DND-41 (cell line): ENCODE measurements around the gene LPAR3.

ENCODE experiments used
- ATAC-seq: fragments of 200-7000 bp; cut with Tn5 transposase; 3 replicates; pipeline ENCODE4 v1.9.1; 2021; ENCODE audit warnings: low read depth; ENCODE audit not compliant: insufficient read depth
- DNase-seq: peaks from one replicate; pipeline ENCODE4 v3.0.0-alpha.2; 2020
- H2AFZ ChIP-seq: 2 replicates; pipeline ENCODE4 v1.6.0; 2012; ENCODE audit warnings: low read depth, low read length
- H3K27ac ChIP-seq: 2 replicates; pipeline ENCODE4 v1.5.1; 2012; ENCODE audit warnings: low read length, inconsistent platforms
- H3K27me3 ChIP-seq: fragments of 200-600 bp; sonication (generic); 2 replicates; pipeline ENCODE4 v1.6.0; 2012; ENCODE audit warnings: low read length, mild to moderate bottlenecking, inconsistent platforms; ENCODE audit not compliant: insufficient read depth, poor library complexity
- H3K36me3 ChIP-seq: 2 replicates; pipeline ENCODE4 v1.5.1; 2012; ENCODE audit warnings: low read length, inconsistent platforms; ENCODE audit not compliant: insufficient read depth
- H3K4me1 ChIP-seq: 2 replicates; pipeline ENCODE4 v1.5.1; 2012; ENCODE audit warnings: mild to moderate bottlenecking, low read length; ENCODE audit not compliant: insufficient read depth
- H3K4me2 ChIP-seq: 2 replicates; pipeline ENCODE4 v1.6.0; 2012; ENCODE audit warnings: mild to moderate bottlenecking, moderate library complexity, low read length, inconsistent platforms; ENCODE audit not compliant: insufficient read depth
- H3K4me3 ChIP-seq, 2 experiments: fragments of 200-600 bp in 1 of 2; shearing (Covaris generic) in 1 of 2; 2 replicates each; pipeline ENCODE4 v1.5.1; 2012 to 2016; ENCODE audit warnings: inconsistent platforms in 2 of 2, low read length in 2 of 2, mild to moderate bottlenecking in 2 of 2, low read depth in 1 of 2, moderate library complexity in 1 of 2
- H3K79me2 ChIP-seq: 2 replicates; pipeline ENCODE4 v1.6.0; 2012; ENCODE audit warnings: low read length, inconsistent platforms; ENCODE audit not compliant: insufficient read depth
- H3K9ac ChIP-seq: 2 replicates; pipeline ENCODE4 v1.6.0; 2012; ENCODE audit warnings: low read depth, mild to moderate bottlenecking, inconsistent platforms, low read length, moderate library complexity
- H3K9me3 ChIP-seq: 2 replicates; pipeline ENCODE4 v1.5.1; 2012; ENCODE audit warnings: low read length, moderate library complexity, mild to moderate bottlenecking, inconsistent platforms; ENCODE audit not compliant: insufficient read depth, severe bottlenecking
- H4K20me1 ChIP-seq: 2 replicates; pipeline ENCODE4 v1.6.0; 2012; ENCODE audit warnings: low read length; ENCODE audit not compliant: insufficient read depth
- CTCF ChIP-seq: IDR thresholded peaks from 2 replicates; pipeline ENCODE4 v1.5.1; 2012; ENCODE audit warnings: borderline replicate concordance, low read length, moderate library complexity, mild to moderate bottlenecking; ENCODE audit not compliant: poor library complexity, severe bottlenecking; ENCODE audit errors: extremely low read depth
- EZH2 ChIP-seq: IDR thresholded peaks from 3 replicates; pipeline ENCODE4 v1.6.1; 2012; ENCODE audit warnings: borderline replicate concordance, low read depth, mild to moderate bottlenecking, moderate library complexity, low read length, inconsistent platforms; ENCODE audit not compliant: severe bottlenecking

LPAR3 gene

GRCh38 chr1:84856726-84857270 lies 36.2 kb downstream of the LPAR3 start:
- Histone ChIP-seq H3K4me1 (peaks cover 7% of the 10 kb centered on the region; the same call in 1 of the 2 replicates), H3K27ac (no peak overlapping the region), H3K27me3 (no peaks in the 10 kb centered on the region), H3K36me3 (no peaks in the 10 kb centered on the region), H3K9me3 (no peaks in the 10 kb centered on the region), H2AFZ (no peak overlapping the region), H3K9ac (no peak overlapping the region), H4K20me1 (no peaks in the 10 kb centered on the region), H3K4me3 (no peak overlapping the region), H3K79me2 (no peaks in the 10 kb centered on the region), H3K4me2 (no peak overlapping the region)
- DNase-seq: no peak
- no peak for TF ChIP-seq EZH2
- TF ChIP-seq CTCF: no peak
- no peak for ATAC-seq

- Histone ChIP-seq H3K79me2 (no peaks in the 10 kb centered on the region), H3K4me1 (peaks cover 7% of the 10 kb centered on the region; the same call in 1 of the 2 replicates), H3K4me2 (no peak overlapping the region), H3K36me3 (no peaks in the 10 kb centered on the region), H2AFZ (no peak overlapping the region), H3K27me3 (no peaks in the 10 kb centered on the region), H3K9me3 (no peaks in the 10 kb centered on the region), H3K9ac (no peak overlapping the region), H4K20me1 (no peaks in the 10 kb centered on the region), H3K4me3 (no peak overlapping the region), H3K27ac (no peak overlapping the region)
- no peak for DNase-seq
- TF ChIP-seq EZH2: no peak
- no peak for TF ChIP-seq CTCF
- no peak for ATAC-seq
Measured at GRCh38 chr1:84855691-84856630, 37.0 kb downstream of the LPAR3 start.

GRCh38 chr1:84855168-84855567 lies 37.8 kb downstream of the LPAR3 start:
- no peak overlapping the region for H3K4me3 ChIP-seq

More at GRCh38 chr1:84855168-84855567, 37.8 kb downstream of the LPAR3 start:
- ATAC-seq: no peak
- no peak for DNase-seq
- Histone ChIP-seq H3K27me3 (no peaks in the 10 kb centered on the region), H3K4me1 (peaks cover 7% of the 10 kb centered on the region; the same call in 1 of the 2 replicates), H3K36me3 (no peaks in the 10 kb centered on the region), H3K27ac (no peak overlapping the region), H3K9me3 (no peaks in the 10 kb centered on the region), H3K79me2 (no peaks in the 10 kb centered on the region), H4K20me1 (no peaks in the 10 kb centered on the region), H2AFZ (no peak overlapping the region), H3K4me2 (no peak overlapping the region), H3K9ac (no peak overlapping the region)
- TF ChIP-seq EZH2: no peak
